CD8-positive, alpha-beta memory T cell (primary cell): ENCODE data around the gene ASNS. TPM values are rescaled to one million over a fixed set of nuclear protein-coding genes. Genes with fewer than 3 reads are reported as not detected.
"Not testable (repeated sequence)": the region's sequence is repeated elsewhere in the genome, so short reads cannot be mapped to it uniquely, and the experiment has no call there.

ENCODE experiments used
- CTCF ChIA-PET: fragments of 350-600 bp; sonication (Branson Sonifier 250); formaldehyde crosslinking; loops from one replicate; lab custom pipeline; 2021; ENCODE audit warnings: antibody characterized with exemption; lab: Charles Lee
- POLR2A ChIA-PET: fragments of 350-600 bp; sonication (Branson Sonifier 250); formaldehyde crosslinking; loops from one replicate; lab custom pipeline; 2021; ENCODE audit warnings: antibody characterized with exemption; lab: Charles Lee
- DNase-seq, 5 donors: peaks; one replicate each; pipeline versions ENCODE4 v3.0.0 to v3.0.0-alpha.2; 2020 to 2022; ENCODE audit warnings: mixed read lengths in 1 of 5
- H3K27ac ChIP-seq: one replicate; pipeline ENCODE4 v1.7.0; 2013; ENCODE audit warnings: low read depth, mild to moderate bottlenecking, low read length, moderate library complexity
- H3K27me3 ChIP-seq: 2 replicates; pipeline ENCODE4 v1.7.0; 2013; ENCODE audit warnings: low read length, mild to moderate bottlenecking; ENCODE audit not compliant: insufficient read depth, poor library complexity, severe bottlenecking
- H3K36me3 ChIP-seq: 2 replicates; pipeline ENCODE4 v1.7.0; 2013; ENCODE audit warnings: mild to moderate bottlenecking, low read length, moderate library complexity; ENCODE audit not compliant: insufficient read depth
- H3K4me1 ChIP-seq: 2 replicates; pipeline ENCODE4 v1.7.0; 2013; ENCODE audit warnings: mild to moderate bottlenecking, low read length, moderate library complexity; ENCODE audit not compliant: insufficient read depth
- H3K4me3 ChIP-seq: 2 replicates; pipeline ENCODE4 v1.7.0; 2013; ENCODE audit warnings: mild to moderate bottlenecking, low read length
- H3K9me3 ChIP-seq: 2 replicates; pipeline ENCODE4 v1.7.0; 2013; ENCODE audit warnings: mild to moderate bottlenecking, low read length
- H3K27ac Mint-ChIP-seq, 8 donors: one replicate each; pipeline ENCODE4 v1.8.0; 2020 to 2021; ENCODE audit warnings: mixed read lengths in 8 of 8, mild to moderate bottlenecking in 6 of 8, inconsistent platforms in 3 of 8, moderate library complexity in 3 of 8
- H3K27me3 Mint-ChIP-seq, 2 donors: one replicate each; pipeline ENCODE4 v1.8.0; 2020 to 2021; ENCODE audit warnings: mixed read lengths in 2 of 2, mild to moderate bottlenecking in 1 of 2, moderate library complexity in 1 of 2
- H3K36me3 Mint-ChIP-seq, 3 donors: one replicate each; pipeline ENCODE4 v1.8.0; 2020 to 2021; ENCODE audit warnings: mixed read lengths in 3 of 3, inconsistent platforms in 1 of 3, mild to moderate bottlenecking in 1 of 3
- H3K4me1 Mint-ChIP-seq, 3 donors: one replicate each; pipeline ENCODE4 v1.8.0; 2020 to 2021; ENCODE audit warnings: mixed read lengths in 3 of 3, inconsistent platforms in 1 of 3, mild to moderate bottlenecking in 1 of 3
- H3K4me3 Mint-ChIP-seq, 7 donors: one replicate each; pipeline ENCODE4 v1.8.0; 2020 to 2021; ENCODE audit warnings: mixed read lengths in 7 of 7, mild to moderate bottlenecking in 6 of 7, moderate library complexity in 4 of 7, inconsistent platforms in 2 of 7
- H3K9me3 Mint-ChIP-seq, 5 donors: one replicate each; pipeline ENCODE4 v1.8.0; 2020 to 2022; ENCODE audit warnings: mixed read lengths in 5 of 5, mild to moderate bottlenecking in 3 of 5, moderate library complexity in 2 of 5, inconsistent platforms in 1 of 5
- polyA plus RNA-seq: library from polyadenylated mRNA; unstranded; fragments of 300-500 nt; fragmentation: Illumina TruSeq; gene quantifications from one replicate; pipeline ENCODE4 v1.2.3, GENCODE V29; 2021
- total RNA-seq, 2 experiments: library from RNA; stranded (reverse); gene quantifications; one replicate each; pipeline ENCODE4 v1.2.3, GENCODE V29; 2021

Gene ASNS
- 100 to 1,000 TPM in 1 of 2 experiments, 10 to 100 TPM in 1; 94.9 to 104 TPM for total RNA-seq
- 13.0 TPM for polyA plus RNA-seq

DNA sequence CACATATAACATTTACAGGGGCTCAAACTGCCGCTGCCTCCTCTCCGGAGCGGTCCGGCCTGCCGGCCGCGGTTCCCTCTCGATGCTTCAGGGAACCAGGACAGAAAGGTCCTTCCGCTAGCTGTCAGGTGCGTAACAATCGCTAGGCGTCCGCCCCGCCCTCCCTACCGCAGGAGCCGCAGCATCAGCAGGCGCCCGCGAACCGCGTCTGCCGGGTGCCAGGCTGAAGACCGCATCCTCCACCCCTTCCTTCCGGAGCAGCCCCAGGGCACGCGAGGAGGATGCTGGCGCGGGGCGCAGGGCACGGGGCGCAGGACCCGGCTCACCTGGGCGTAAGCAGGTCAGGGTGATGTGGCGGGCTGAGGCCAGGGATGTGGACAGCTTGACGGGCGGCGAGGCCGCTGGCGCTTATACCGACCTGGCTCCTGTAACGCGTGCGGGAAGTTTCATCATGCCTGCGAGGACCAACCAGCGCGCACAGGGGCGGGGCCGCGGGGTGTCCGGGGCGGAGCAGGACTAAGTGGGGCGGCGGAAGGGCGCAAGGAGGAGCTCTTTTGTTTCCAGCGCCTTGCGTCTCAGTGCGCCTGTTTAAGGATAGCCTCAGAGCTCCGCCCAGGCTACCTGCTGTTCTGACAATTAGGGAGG is at the start of gene ASNS:
Gene ASNS, minus strand, starts transcription at position 384 of the 645 bp plus-strand sequence. CDS start 3,252 bp downstream, outside the sequence.
- H3K4me1 Mint-ChIP-seq = peaks cover 15 to 18% (median 16%) of the 10 kb centered on the region in 3 donors
- peak within 1 kb of the TSS; percentile 47 for H3K4me3 ChIP-seq
- CTCF ChIA-PET = interaction anchor here (1.7 kb wide), 1 partner anchor 37 kb away, joined by 4 read pairs; no protein-coding TSS in a partner anchor

DNA sequence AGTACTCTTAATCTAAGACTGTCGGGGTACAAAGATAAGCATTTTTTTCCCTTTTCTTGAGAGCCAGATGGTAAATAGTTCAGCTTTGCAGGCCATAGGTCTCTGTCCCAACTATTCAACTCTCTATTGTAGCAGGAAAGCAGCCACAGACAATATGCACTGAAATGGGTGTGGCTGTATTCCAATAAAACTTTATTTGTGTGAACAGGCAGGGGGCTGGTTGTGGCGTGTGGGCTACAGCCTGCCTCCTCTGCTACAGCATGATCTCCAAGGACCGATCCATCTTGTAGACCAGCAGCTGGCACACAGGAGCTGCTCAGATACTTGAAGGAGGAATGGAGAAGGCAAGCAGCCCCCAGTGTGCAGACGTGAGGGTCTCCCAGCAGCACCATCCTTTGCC is 49.0 kb upstream of the ASNS start:
- CTCF ChIA-PET, H3K4me1 ChIP-seq, H3K4me3 ChIP-seq, H3K27me3 ChIP-seq, H3K27me3 Mint-ChIP-seq, H3K4me3 Mint-ChIP-seq, H3K36me3 ChIP-seq, H3K9me3 Mint-ChIP-seq, H3K27ac ChIP-seq, POLR2A ChIA-PET, H3K27ac Mint-ChIP-seq, H3K4me1 Mint-ChIP-seq, DNase-seq, H3K9me3 ChIP-seq: not testable (repeated sequence)
- H3K36me3 Mint-ChIP-seq = peaks cover 2 to 20% (median 4%) of the 10 kb centered on the region in 3 donors

More for the DNA sequence above, at the start of gene ASNS:
- POLR2A ChIA-PET = interaction anchor here (1.0 kb wide), 1 partner anchor 297 kb away, joined by 3 read pairs; no protein-coding TSS in a partner anchor
- Histone ChIP-seq H3K36me3 (peaks cover 5% of the 10 kb centered on the region), H3K27me3 (no peaks in the 10 kb centered on the region), H3K4me1 (peaks cover 6% of the 10 kb centered on the region), H3K27ac (peak within 1 kb of the TSS; percentile 62), H3K9me3 (no peaks in the 10 kb centered on the region)
- DNase-seq = peak; percentile 67 to 86 (median 82)
- peak within 1 kb of the TSS; percentile 85 to 99 (median 92) for H3K27ac Mint-ChIP-seq
- no peaks in the 10 kb centered on the region for H3K27me3 Mint-ChIP-seq
- no peaks in the 10 kb centered on the region for H3K9me3 Mint-ChIP-seq
- H3K36me3 Mint-ChIP-seq = peaks cover 2 to 16% (median 7%) of the 10 kb centered on the region in 3 donors
- peak within 1 kb of the TSS; percentile 87 to 96 (median 89) for H3K4me3 Mint-ChIP-seq

DNA sequence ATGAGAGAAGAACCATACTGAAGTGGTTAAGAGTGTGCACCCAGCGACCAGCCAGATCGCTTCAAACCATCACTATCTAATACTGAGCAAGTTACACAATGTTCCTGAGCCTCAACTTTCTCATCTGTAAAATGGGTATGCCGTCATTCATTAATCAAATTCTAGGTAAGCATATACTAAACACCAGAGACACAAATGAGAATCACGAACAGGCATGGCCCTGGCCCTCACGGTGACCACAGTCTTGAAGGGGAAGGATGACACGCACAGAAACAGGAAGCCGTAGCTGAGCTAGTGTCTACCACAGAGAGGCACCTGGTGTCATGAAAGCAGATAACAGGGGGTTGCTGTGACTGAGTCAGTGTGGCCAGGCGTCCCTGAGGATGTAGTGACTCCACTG is 43.1 kb upstream of the ASNS start:
- H3K4me1 Mint-ChIP-seq, H3K36me3 ChIP-seq, H3K27ac Mint-ChIP-seq, H3K27me3 ChIP-seq, DNase-seq, H3K27ac ChIP-seq, H3K27me3 Mint-ChIP-seq, H3K9me3 Mint-ChIP-seq, CTCF ChIA-PET, POLR2A ChIA-PET, H3K9me3 ChIP-seq, H3K4me1 ChIP-seq, H3K4me3 ChIP-seq, H3K4me3 Mint-ChIP-seq: not testable (repeated sequence)
- H3K36me3 Mint-ChIP-seq = peaks cover 0 to 11% (median 0%) of the 10 kb centered on the region in 3 donors

GRCh38 chr7:97912294-97912693 is 40.1 kb upstream of the ASNS start:
- H3K36me3 ChIP-seq, H3K4me1 ChIP-seq, POLR2A ChIA-PET, H3K9me3 ChIP-seq, H3K27me3 Mint-ChIP-seq, H3K27ac Mint-ChIP-seq, CTCF ChIA-PET, DNase-seq, H3K4me3 ChIP-seq, H3K27me3 ChIP-seq, H3K27ac ChIP-seq, H3K4me3 Mint-ChIP-seq, H3K4me1 Mint-ChIP-seq, H3K9me3 Mint-ChIP-seq: not testable (repeated sequence)
- H3K36me3 Mint-ChIP-seq = peaks cover 0 to 18% (median 3%) of the 10 kb centered on the region in 3 donors

DNA sequence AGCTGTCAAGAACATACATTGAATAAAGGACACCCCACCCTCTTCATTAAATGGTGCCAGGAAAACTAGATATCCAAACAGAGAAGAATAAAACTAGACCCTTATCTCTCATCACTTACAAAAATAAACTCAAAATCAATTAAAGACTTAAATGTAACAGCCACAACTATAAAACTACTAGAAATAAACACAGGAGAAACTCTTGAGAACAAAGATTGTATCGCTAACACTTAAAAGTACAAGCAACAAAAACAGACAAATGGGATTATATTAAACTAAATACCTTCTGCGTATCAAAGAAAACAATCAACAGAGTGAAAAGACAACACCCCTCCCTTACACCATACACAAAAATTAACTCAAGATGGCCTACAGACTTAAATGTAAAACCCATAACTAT is 24.7 kb upstream of the ASNS start:
- Mint-ChIP-seq H3K36me3 (peaks cover 2 to 27% (median 20%) of the 10 kb centered on the region in 3 donors), H3K9me3 (peaks cover 0 to 22% (median 16%) of the 10 kb centered on the region in 5 donors)
- POLR2A ChIA-PET, H3K9me3 ChIP-seq, H3K4me1 ChIP-seq, H3K4me3 ChIP-seq, DNase-seq, H3K4me3 Mint-ChIP-seq, H3K27me3 ChIP-seq, H3K27ac ChIP-seq, H3K27ac Mint-ChIP-seq, H3K36me3 ChIP-seq, H3K4me1 Mint-ChIP-seq, CTCF ChIA-PET, H3K27me3 Mint-ChIP-seq: not testable (repeated sequence)

DNA sequence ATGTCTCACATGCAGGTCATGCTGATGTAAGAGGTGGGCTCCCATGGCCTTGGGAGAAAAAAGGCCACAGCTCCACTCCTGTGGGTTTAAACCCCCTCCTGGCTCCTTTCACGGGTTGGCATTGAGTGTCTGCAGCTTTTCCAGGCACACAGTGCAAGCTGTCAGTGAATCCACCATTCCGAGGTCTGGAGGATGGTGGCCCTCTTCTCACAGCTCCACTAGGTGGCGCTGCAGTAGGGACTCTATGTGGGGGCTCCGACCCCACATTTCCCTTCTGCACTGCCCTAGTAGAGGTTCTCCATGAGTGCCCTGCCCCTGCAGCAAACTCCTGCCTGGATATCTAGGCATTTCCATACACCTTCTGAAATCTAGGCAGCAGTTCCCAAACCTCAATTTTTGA is 19.5 kb upstream of the ASNS start:
- H3K36me3 Mint-ChIP-seq = peaks cover 4 to 35% (median 29%) of the 10 kb centered on the region in 3 donors
- H3K27me3 Mint-ChIP-seq, POLR2A ChIA-PET: not testable (repeated sequence)

GRCh38 chr7:97879527-97879926 is 7.3 kb upstream of the ASNS start:
- POLR2A ChIA-PET, H3K9me3 ChIP-seq, H3K9me3 Mint-ChIP-seq, H3K27me3 Mint-ChIP-seq, H3K36me3 ChIP-seq, H3K36me3 Mint-ChIP-seq, H3K27me3 ChIP-seq, H3K27ac ChIP-seq, H3K4me1 ChIP-seq, H3K4me3 Mint-ChIP-seq, H3K4me1 Mint-ChIP-seq, DNase-seq, CTCF ChIA-PET, H3K4me3 ChIP-seq: not testable (repeated sequence)
- H3K27ac Mint-ChIP-seq = peak overlapping the region in 2 of 8 donors; percentile 40 to 86

More for the DNA sequence above, 19.5 kb upstream of the ASNS start:
- H3K4me1 ChIP-seq, H3K4me1 Mint-ChIP-seq, CTCF ChIA-PET, H3K27ac ChIP-seq, H3K4me3 Mint-ChIP-seq, DNase-seq, H3K4me3 ChIP-seq, H3K36me3 ChIP-seq, H3K27ac Mint-ChIP-seq, H3K27me3 ChIP-seq, H3K9me3 ChIP-seq: not testable (repeated sequence)
- peaks cover 4 to 34% (median 24%) of the 10 kb centered on the region in 5 donors for H3K9me3 Mint-ChIP-seq

- H3K27ac Mint-ChIP-seq, POLR2A ChIA-PET, H3K9me3 Mint-ChIP-seq, H3K27me3 ChIP-seq, H3K27me3 Mint-ChIP-seq, H3K27ac ChIP-seq, DNase-seq, CTCF ChIA-PET, H3K36me3 ChIP-seq, H3K4me3 ChIP-seq, H3K9me3 ChIP-seq, H3K4me1 ChIP-seq, H3K36me3 Mint-ChIP-seq, H3K4me3 Mint-ChIP-seq: not testable (repeated sequence)
- H3K4me1 Mint-ChIP-seq = peaks cover 15 to 18% (median 16%) of the 10 kb centered on the region in 3 donors
These were observed 2.7 kb upstream of the ASNS start for GRCh38 chr7:97874894-97875293.
